Fibroblast of villous mesenchyme (primary cell): Measurements from ENCODE around the gene OSBPL10. TPM values are rescaled to one million over a fixed set of nuclear protein-coding genes. Genes with fewer than 3 reads are reported as not detected.

Experiments used
- DNase-seq: peaks from one replicate; pipeline ENCODE4 v3.0.0-alpha.2; 2010; ENCODE audit warnings: low read depth
- H3K4me3 ChIP-seq: 2 replicates; pipeline ENCODE4 v1.5.1; 2011; ENCODE audit warnings: low read depth, mild to moderate bottlenecking, low read length
- total RNA-seq: library from RNA; depleted of rRNA; stranded (reverse); fragments of >200 nt; gene quantifications from 2 replicates; pipeline ENCODE4 v1.2.3, GENCODE V29; 2012
- TF ChIP-seq, protein P1 (sequence below): IDR thresholded peaks from 2 replicates; pipeline ENCODE4 v1.5.1; 2012; ENCODE audit warnings: low read depth, mild to moderate bottlenecking, low read length; ENCODE audit not compliant: insufficient read depth

Gene OSBPL10
- total RNA-seq, 1 donor, result 7.3 TPM

DNA sequence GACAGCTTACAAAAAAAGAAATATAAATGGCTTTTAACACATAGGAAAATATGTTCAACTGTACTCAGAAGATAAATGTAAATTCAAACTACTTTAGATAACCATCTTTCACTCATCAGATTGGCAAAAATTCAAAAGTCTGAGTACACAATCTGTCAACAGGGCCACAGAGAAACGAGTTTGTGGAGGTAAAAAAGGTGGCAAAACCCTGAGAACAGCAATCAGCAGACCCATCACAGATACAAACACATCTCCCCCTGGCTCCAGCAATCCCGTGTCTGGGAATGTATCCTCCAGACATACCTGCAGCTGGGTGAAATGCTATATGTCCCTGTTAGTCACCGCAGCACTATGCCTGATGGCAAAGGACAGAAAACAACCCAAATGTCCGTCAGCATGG, 149.5 kb downstream of the OSBPL10 start:
- no peak overlapping the region for H3K4me3 ChIP-seq
- DNase-seq, result no peak
- TF ChIP-seq, protein P1, sequence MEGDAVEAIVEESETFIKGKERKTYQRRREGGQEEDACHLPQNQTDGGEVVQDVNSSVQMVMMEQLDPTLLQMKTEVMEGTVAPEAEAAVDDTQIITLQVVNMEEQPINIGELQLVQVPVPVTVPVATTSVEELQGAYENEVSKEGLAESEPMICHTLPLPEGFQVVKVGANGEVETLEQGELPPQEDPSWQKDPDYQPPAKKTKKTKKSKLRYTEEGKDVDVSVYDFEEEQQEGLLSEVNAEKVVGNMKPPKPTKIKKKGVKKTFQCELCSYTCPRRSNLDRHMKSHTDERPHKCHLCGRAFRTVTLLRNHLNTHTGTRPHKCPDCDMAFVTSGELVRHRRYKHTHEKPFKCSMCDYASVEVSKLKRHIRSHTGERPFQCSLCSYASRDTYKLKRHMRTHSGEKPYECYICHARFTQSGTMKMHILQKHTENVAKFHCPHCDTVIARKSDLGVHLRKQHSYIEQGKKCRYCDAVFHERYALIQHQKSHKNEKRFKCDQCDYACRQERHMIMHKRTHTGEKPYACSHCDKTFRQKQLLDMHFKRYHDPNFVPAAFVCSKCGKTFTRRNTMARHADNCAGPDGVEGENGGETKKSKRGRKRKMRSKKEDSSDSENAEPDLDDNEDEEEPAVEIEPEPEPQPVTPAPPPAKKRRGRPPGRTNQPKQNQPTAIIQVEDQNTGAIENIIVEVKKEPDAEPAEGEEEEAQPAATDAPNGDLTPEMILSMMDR, result no peak

DNA sequence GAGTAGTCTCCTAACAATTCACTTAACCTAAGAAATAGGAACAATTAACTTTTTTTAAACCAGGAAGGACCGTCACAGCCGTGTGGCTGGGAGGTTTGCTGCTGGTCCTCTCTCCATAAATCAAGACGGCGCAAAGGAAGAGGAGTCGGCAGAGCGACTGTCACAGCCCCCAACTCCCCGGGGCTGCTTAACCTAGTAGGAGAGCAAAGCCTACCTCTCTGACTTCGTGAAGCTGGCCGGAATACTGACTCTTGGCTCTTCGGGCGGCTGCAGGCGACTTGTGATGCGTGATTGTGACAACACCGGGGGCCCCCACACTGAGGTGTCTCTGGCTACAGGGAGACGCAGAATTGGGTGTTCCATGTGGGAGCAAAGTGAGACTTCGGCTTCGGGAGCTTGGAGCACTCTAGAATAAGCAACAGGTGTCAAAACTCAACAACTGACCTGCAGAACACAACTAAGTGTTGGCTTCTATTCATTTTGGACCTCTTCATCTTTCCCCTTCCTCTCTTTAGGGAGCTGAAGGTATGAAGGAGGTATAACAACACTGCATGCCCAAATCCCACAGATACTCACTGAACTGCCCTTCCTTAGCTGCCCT, 151.1 kb downstream of the OSBPL10 start:
- H3K4me3 ChIP-seq, result no peak overlapping the region
- DNase-seq, result no peak
- TF ChIP-seq, protein P1, result no peak

DNA sequence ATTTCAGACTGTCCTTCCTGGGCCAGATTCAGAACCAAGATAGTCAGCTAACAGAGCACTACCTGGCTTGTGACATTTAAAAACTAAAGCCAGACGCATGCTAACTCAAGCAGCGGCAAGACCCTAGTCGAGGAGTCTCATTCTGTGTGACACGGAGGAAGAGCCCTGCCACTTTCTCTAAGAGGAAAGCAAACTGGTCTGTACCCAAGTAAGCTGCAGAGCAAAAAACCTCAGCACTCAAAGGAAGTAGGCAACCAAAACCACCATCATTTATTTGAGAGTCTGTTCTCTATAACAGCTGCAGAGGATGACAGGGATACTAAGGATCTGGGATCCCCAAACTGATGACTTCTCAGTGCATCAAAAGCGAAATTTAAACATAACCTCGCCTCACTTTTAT, 152.1 kb downstream of the OSBPL10 start:
- TF ChIP-seq, protein P1, result no peak
- DNase-seq, result no peak
- no peak overlapping the region for H3K4me3 ChIP-seq

DNA sequence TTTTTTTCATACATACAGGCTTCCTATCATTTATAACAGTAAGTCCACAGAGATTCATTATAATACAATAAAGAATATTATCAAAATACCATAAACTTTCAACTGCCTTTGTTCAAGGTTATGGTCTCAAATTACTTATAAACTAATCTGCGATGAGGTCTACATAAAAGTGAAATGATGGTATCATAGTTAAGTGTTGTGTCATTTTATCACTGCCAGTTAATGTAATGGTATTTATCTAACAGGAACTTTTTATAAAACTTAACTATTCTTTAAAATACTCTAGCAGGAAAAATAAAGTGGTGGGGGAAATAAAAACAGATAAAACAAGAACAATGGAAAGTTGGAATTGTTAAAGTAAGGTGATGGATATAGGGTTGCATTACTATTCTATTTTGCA, 153.1 kb downstream of the OSBPL10 start:
- no peak overlapping the region for H3K4me3 ChIP-seq
- DNase-seq, result no peak
- TF ChIP-seq, protein P1, result no peak

DNA sequence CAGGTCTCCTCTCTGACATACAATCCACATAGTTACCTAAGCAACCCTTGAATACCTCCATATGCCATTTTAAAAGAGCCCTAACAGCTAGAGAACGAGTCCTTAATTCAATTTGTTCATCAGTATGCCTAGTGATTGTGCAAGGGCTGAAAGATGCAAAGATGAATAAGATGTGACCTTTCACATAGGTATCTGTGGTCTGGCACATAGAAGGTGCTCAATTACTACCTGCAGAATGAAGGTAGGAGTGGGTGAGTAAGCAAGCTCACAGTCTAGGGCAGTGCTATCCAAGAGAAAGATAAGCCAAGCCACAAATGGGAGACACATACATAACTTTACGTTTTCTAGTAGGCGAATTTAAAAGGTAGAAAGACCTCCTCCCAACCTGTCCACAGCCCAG, 157.9 kb downstream of the OSBPL10 start:
- no peak overlapping the region for H3K4me3 ChIP-seq
- DNase-seq, result no peak

DNA sequence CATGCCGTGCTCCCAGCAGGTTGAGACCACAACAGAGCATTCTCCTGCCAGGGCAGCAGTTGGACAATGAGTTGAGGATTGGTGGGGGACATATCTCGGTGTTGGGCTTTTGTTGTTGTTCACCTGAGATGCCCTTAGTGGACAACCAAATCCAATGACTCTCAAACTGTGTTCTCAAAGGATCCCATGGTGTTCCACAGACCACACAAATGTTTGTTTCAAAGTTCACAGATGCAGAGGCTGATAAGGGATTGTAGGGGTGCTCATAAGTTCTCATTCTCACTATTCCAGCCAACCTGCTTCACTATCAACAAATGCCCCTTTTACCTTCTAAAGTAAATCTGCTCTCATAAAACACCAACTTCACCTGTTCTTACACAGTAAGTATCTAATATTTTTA, 159.9 kb downstream of the OSBPL10 start:
- TF ChIP-seq, protein P1, result no peak
- DNase-seq, result no peak
- no peak overlapping the region for H3K4me3 ChIP-seq

More for the DNA sequence above, 157.9 kb downstream of the OSBPL10 start:
- TF ChIP-seq, protein P1, result no peak

DNA sequence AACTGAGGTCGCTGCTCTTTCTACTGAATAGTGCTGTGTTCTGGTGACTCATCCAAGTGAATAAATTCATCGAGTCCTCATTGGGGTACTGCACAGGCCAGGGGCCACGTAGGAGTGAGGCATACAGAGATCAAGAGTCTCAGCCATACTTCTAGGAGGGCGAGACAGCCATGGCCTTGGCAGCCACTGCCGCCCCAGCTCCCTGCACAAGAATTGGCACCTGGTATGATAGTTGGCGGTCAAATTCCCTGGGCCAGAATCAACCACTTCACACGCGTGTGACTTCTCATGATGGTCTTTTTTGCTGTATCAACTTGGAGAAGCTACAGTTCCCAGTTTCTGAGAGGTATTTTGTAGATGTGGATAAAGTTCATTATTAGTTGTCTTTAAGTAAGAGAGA, 161.6 kb downstream of the OSBPL10 start:
- DNase-seq, result no peak
- TF ChIP-seq, protein P1, result no peak
- no peak overlapping the region for H3K4me3 ChIP-seq
